Suppressor macrophage (primary cell): Measurements from ENCODE around the gene MERTK.
"Not testable (repeated sequence)": the region's sequence is repeated elsewhere in the genome, so short reads cannot be mapped to it uniquely, and the experiment has no call there.

Experiments used
- DNase-seq, 4 experiments: peaks; one replicate each; pipeline ENCODE4 v3.0.0-alpha.2; 2020 to 2022

Gene MERTK

DNA sequence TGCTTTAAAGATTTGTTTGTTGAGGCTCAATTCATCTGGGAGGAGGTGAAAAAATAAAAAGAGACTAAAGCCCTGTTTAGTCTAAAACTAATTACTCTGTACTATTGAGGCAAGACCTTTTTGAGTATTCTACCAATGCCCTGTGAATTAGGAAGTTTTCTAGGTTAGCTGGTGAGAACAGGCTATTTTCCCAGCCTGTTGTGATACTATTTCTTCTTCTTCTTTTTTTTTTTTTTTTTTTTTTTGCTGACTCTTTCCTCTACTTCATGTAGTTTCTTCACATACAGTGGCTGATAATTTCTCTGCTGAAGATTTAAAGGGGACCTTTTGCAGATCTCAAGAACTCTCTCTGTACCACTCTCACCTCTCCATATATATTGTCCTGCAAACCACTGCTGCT, 147.8 kb downstream of the MERTK start:
- DNase-seq, result peak in 2 of 4 experiments; percentile 78 to 80

DNA sequence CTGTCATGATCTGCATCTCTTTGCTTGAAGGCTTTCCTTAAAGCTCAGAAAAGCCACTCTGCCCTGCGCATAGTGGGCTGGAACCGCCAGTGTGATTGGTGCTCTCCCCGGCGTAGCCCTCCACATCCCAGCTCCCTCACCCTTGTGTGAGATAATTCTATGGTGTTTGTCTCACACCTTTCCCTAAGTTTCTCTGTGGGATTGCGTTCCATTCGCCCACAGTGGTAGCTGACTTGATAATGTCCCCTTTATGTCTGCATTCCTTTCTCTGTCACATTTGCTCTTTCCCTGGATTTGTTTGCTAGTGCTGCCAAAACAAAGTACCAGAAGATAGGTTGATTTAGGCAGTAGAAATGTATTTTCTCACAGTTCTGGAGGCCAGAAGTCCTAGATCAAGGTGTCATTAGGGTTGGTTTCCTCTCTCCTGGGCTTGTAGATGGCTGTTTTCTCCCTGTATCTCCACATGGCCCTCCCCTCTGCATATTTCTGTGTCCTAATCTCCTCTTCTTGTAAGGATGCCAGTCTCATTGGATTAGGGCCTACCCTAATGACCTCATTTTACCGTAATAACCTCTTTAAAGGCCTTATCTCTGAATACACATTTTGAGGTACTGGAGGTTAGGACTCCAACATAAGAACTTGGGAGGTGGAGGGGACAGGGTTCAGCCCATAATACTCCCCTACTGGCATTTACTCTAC, 149.3 kb downstream of the MERTK start:
- no peak for DNase-seq

GRCh38 chr2:112048236-112048592, 149.8 kb downstream of the MERTK start:
- DNase-seq, result no peak

DNA sequence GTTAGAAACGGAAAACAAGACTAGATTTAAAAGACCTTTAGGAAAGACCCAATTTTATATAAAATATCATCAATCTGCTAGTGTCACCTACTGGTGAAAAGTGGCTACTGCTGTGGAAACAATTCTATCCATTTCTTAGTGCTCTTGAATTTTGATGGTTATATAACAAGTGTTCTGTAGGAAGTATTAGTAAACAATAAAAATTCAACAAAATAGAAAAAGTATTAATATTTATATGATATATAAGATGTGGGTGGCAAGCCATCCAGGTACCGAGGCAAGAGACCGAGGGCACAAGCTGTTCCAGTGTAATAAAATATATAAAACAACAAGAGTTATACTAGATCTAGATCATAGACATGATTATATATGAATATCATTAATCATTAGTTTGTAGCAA, 150.5 kb downstream of the MERTK start:
- DNase-seq, result peak; percentile 61 to 83 (median 76)

DNA sequence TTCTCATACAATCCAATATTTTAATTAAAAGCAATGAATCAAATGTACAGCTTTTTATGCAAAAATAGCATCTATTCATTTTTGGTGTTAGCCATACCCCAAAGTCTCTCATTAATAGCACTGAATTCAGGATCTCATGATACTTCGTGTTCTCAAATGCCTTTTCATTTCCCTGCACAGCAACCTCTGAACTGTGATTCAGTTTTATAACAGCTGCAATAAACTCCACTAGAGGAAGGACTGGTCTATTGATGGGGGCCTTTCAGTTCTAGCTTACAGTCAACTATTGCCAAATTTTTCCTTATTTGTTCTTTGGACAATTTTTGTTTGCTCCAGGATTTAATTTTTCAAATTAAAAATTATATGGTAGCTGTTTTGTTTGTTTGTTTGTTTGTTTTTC, 151.9 kb downstream of the MERTK start:
- DNase-seq, result no peak

DNA sequence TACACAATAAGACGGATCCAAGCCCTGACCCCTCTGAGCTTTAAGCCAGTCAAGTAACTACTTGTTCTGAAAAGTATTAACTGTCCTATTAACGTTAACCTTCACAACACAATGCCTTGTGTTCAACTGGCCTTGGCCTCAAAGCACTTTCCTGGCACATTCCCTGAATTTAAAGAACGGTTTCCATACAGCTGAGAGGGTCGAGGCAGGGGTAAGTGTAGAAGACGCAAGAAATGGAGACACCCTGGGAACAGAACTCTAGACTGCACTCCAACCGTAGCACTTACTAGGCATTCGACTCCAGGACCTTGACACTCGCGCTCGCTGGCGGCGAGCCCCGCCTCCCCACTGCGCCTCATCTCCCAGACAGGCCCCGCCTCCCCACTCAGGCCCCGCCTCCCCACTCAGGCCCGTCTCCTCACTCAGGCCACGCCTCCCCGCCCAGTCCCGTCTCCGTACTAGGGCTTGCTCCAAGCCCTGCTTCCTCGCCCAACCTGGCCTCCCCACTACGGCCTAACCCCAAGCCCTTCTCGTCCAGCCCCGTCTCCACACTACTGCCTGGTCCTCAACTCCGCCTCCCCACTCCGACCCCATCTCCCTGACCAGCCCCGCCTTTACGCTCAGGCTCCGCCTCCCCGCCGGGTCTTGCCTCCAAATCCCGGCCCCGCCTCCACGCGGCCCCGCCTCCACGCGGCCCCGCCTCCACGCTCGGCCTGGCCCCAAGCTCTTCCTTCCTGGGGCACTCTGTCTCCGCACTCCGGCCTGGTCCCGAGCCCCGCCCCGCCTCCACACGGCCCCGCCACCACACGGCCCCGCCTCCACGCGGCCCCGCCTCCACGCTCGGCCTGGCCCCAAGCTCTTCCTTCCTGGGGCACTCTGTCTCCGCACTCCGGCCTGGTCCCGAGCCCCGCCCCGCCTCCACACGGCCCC, 155.8 kb downstream of the MERTK start:
- peak; percentile 97 to 99 (median 98) for DNase-seq

GRCh38 chr2:112054847-112055729, 156.7 kb downstream of the MERTK start, which contains the start of gene TMEM87B:
TSS of gene TMEM87B (plus strand) at chr2:112055269. CDS start at chr2:112055592, 323 bp downstream.
- DNase-seq, result peak; percentile 97 to 100 (median 98)

- DNase-seq, result peak; percentile 83 to 94 (median 89)
Measured at GRCh38 chr2:112055730-112056625, 157.6 kb downstream of the MERTK start.

DNA sequence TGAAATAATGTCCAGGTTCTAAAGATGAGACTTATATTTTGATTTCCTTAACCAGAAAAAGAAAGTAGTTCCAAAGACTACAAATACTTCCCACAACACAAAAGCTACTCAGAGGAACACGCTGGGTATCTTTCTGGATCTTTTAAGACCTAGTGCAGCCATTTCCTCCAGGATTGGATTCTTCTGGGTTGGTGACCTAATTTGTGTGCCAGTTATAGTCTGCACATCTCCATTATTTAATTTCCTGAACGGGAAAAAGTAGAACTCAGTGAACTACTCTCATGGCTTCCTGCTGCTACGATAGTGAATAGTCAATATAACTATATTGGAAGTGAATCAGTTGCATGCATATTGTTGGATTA, 158.2 kb downstream of the MERTK start:
- DNase-seq, result no peak

GRCh38 chr2:112059671-112060070, 161.3 kb downstream of the MERTK start:
- DNase-seq, result no peak

DNA sequence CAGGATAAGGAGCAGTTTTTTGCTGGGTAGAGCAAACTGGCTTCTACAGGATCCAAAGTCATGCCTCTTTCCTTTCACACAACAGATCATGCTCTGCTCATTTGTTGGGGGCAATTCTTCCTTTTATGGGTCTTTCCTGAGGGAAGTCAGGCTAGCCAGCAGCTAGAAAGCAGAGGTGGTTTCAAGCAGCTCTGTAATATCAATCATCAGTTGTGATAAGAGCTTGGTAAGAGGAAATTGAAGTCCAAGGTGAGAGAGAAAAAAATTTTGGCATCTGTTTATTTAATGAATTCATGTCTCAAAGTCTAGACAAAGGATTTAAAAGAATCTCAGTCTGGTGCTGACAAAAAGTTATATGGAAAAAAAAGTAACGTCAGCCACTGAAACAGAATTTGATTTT, 162.9 kb downstream of the MERTK start:
- DNase-seq, result no peak

DNA sequence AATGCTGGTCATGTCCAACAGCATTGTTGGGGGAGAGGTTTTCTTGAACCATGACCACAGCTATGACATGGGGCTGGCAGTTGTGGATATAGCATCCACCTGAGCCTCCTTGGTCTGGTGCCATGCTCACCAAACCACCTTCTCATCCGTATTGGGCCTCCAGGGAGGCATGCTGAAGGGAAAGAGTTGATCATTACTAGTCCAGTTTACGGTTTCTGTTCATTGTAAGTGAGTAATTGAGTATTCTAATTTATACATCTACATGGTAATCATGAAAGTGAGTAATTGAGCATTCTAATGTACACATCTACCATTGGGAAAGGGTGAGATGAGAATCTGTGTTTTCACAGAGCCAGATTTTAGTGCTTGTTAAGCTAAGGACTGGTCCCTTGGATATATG, 163.4 kb downstream of the MERTK start:
- DNase-seq, result no peak

DNA sequence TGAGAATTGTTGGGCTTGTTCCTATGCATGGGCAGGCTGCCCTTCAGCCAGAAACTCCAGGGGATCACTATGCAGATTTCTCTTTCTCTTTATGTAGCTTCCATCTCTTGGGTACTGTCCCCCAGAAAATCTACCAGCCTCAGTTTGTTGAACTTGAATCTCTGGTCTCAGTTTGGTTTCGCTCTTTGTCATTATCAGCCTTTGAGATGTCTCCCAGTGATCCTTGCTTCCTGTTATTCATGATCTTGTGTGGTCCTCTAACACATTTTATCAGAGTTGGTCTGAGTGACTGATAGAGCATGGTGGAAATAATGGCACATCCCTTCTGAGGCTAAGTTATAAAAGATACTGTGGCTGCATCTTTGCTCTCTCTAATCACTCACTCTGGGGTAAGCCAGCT, 164.5 kb downstream of the MERTK start:
- no peak for DNase-seq

GRCh38 chr2:112065486-112065885, 167.1 kb downstream of the MERTK start:
- no peak for DNase-seq

DNA sequence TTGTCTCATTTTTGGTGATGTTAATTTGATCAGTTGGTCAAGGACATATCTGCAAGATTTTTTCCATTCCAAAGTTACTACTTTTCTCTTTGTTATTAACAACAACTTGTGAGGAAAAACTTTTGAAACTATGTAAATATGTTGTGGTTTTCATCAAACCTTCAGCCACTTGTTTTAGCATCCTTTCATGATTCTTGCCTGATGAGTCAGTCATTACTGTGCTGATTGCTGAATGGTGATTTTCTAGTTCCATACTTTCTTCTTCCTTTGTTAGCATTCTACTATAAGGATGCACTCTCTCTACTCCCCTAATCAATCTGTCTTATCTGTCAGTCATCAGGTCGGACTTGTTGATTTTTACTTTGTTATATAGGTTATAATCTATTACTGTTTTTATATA, 167.6 kb downstream of the MERTK start:
- no peak for DNase-seq

DNA sequence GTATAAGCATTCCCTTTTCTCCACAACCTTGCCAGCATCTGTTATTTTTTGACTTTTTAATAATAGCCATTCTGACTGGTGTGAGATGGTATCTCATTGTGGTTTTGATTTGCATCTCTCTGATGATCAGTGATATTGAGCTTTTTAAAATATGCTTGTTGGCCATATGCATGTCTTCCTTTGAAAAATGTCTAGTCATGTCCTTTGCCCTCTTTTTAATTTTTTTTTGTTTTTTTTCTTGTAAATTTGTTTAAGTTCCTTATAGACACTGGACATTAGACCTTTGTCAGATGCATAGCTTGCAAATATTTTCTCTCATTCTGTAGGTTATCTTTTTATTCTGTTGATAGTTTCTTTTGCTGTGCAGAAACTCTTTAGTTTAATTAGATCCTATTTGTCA, 171.4 kb downstream of the MERTK start:
- DNase-seq, result not testable (repeated sequence)

DNA sequence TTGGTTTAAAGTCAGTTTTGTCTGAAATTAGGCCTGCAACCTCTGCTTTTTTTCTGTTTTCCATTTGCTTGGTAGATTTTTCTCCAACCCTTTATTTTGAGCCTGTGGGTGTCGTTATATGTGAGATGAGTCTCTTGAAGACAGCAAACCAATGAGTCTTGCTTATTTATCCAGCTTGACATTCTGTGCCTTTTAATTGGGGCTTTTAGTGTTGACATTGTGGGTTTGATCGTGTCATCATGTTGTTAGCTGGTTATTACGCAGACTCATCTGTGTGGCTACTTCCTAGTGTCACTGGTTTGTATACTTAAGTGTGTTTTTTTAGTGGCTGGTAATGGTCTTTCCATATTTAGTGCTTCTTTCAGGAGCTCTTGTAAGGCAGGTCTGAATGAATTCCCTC, 175.5 kb downstream of the MERTK start:
- peak in 3 of 4 experiments; percentile 6 to 24 (median 11) for DNase-seq

- DNase-seq, result peak in 2 of 4 experiments; percentile 19 to 45
Measured at GRCh38 chr2:112074506-112074905, 176.1 kb downstream of the MERTK start.

- DNase-seq, result peak in 3 of 4 experiments; percentile 21 to 39 (median 31)
Measured at GRCh38 chr2:112075490-112076260, 177.3 kb downstream of the MERTK start.

GRCh38 chr2:112077814-112078213, 179.4 kb downstream of the MERTK start:
- no peak for DNase-seq
